CD4-positive, alpha-beta T cell treated with Interleukin-2 at 100 ng/mL for 4 hours (primary cell): ENCODE results near the gene PLA2G4A.
"Not testable (repeated sequence)": the region's sequence is repeated elsewhere in the genome, so short reads cannot be mapped to it uniquely, and the experiment has no call there.

ENCODE experiments used
- DNase-seq: peaks from one replicate; pipeline ENCODE4 v3.0.0-alpha.2; 2020; ENCODE audit warnings: low spot score

PLA2G4A gene

GRCh38 chr1:186875896-186876835 lies 47.4 kb downstream of the PLA2G4A start:
- no peak for DNase-seq

GRCh38 chr1:186878356-186878755 lies 49.6 kb downstream of the PLA2G4A start:
- no peak for DNase-seq

GRCh38 chr1:186880982-186881381 lies 52.2 kb downstream of the PLA2G4A start:
- DNase-seq: no peak

GRCh38 chr1:186882372-186883134 lies 53.8 kb downstream of the PLA2G4A start:
- no peak for DNase-seq

GRCh38 chr1:186884251-186884650 lies 55.5 kb downstream of the PLA2G4A start:
- no peak for DNase-seq

- DNase-seq: no peak
Observed at GRCh38 chr1:186887203-186887602, 58.5 kb downstream of the PLA2G4A start.

- DNase-seq: no peak
Observed at GRCh38 chr1:186888367-186888766, 59.6 kb downstream of the PLA2G4A start.

- no peak for DNase-seq
Observed at GRCh38 chr1:186892936-186893335, 64.2 kb downstream of the PLA2G4A start.

- DNase-seq: no peak
Observed at GRCh38 chr1:186894415-186894814, 65.7 kb downstream of the PLA2G4A start.

- DNase-seq: no peak
Observed at GRCh38 chr1:186896211-186896610, 67.5 kb downstream of the PLA2G4A start.

- DNase-seq: no peak
Observed at GRCh38 chr1:186897008-186897407, 68.3 kb downstream of the PLA2G4A start.

- no peak for DNase-seq
Observed at GRCh38 chr1:186899577-186899976, 70.8 kb downstream of the PLA2G4A start.

- no peak for DNase-seq
Observed at GRCh38 chr1:186899977-186900376, 71.2 kb downstream of the PLA2G4A start.

- no peak for DNase-seq
Observed at GRCh38 chr1:186900539-186901237, 71.9 kb downstream of the PLA2G4A start.

GRCh38 chr1:186901631-186902030 lies 72.9 kb downstream of the PLA2G4A start:
- DNase-seq: no peak

GRCh38 chr1:186903374-186904136 lies 74.8 kb downstream of the PLA2G4A start:
- DNase-seq: no peak

- DNase-seq: no peak
Observed at GRCh38 chr1:186904361-186904760, 75.6 kb downstream of the PLA2G4A start.

GRCh38 chr1:186905561-186905960 lies 76.8 kb downstream of the PLA2G4A start:
- DNase-seq: no peak

GRCh38 chr1:186915555-186915954 lies 86.8 kb downstream of the PLA2G4A start:
- DNase-seq: no peak

- DNase-seq: not testable (repeated sequence)
Observed at GRCh38 chr1:186917106-186917786, 88.5 kb downstream of the PLA2G4A start.

- DNase-seq: not testable (repeated sequence)
Observed at GRCh38 chr1:186921386-186921785, 92.6 kb downstream of the PLA2G4A start.
